Anterior cingulate cortex (tissue), 58 donors: ENCODE data around the gene EMC7.
A peak's percentile ranks its signal among the peaks of the same experiment; 100 is the strongest.
"Not testable (repeated sequence)": the region's sequence is repeated elsewhere in the genome, so short reads cannot be mapped to it uniquely, and the experiment has no call there.

Experiments used
- DNase-seq, 58 donors: peaks; one replicate each; lab custom pipeline; 2025; lab: John Stamatoyannopoulos, UW

Gene EMC7

DNA sequence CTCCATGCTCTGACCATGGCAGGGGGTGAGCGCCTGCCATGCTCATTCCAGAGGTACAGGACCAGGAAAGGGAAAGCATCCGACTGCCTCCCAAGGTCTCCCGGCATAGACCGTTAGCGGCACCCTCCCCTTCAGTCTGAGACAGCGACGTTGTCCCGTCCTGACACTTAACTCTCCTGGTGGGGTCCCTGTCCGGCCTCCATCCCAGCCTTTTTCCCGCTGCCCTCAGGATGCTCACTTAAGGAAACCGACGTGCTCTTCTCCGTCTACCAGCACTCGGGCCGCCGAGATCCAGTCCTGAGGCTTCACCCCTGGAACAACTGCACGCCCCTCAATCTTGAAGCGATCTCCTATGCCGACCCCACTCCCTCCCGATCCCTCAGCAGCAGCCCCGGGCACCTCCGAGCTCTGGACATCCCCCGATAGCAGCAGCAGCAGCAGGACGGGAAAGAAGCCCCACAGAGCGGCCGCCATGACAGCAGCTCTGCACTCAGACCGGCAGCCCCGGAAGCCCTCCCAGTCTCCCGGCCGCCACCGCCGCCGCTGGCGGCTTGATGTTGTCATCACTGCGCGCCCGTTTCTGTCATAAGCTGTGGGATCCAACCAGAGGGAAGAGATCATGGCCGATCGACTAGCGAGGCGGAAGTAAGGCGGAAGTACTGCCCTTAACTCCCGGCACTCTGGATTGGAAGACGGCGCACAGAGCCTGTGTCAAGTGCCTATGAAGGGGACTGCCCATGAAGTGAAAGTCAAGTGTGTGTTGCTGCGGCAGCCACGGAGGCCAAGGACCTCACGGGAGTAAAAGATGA, at the start of gene EMC7, which contains the start of gene PGBD4:
Gene EMC7 (minus strand): TSS at position 497 of the 809 bp plus-strand sequence. CDS start 23 bp downstream, at position 474.
Gene PGBD4 (plus strand): TSS at position 718 of the 809 bp plus-strand sequence. CDS start 449 bp downstream, outside the sequence.
- DNase-seq = peak; percentile 83 to 99 (median 97)

DNA sequence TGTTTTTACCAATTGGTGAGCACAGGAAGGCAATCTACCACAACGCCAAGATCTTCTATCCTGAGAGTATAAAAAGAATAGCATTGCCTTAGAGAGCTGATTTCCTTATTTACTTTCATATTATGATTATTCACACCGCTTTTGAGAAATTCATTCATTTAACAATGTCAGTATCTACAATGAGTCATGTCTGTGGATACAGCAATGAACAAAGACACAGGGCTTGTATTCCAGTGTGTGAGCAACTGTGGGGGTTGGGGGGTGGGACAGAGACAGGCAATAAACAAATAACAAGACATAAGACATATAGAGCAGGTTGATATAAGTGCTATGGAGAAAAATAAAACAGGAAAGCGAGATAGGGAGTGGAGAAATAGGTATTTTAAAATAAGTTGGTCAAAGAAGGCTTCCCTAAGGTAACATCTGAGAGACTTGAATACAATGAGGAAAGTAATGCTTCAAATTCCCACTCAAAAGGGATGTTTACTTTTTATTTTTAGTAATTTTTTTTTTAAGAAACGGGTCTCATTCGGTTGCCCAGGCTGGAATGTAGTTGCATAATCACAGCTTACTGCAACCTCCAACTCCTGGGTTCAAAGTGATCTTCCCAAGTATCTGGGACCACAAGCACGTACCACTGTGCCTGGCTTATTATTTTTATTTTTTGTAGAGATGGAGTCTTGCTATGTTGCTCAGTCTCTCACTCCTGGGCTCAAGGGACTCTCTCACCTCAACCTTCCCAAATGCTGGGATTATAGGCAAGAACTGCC, 45.9 kb upstream of the EMC7 start:
- no peak for DNase-seq

DNA sequence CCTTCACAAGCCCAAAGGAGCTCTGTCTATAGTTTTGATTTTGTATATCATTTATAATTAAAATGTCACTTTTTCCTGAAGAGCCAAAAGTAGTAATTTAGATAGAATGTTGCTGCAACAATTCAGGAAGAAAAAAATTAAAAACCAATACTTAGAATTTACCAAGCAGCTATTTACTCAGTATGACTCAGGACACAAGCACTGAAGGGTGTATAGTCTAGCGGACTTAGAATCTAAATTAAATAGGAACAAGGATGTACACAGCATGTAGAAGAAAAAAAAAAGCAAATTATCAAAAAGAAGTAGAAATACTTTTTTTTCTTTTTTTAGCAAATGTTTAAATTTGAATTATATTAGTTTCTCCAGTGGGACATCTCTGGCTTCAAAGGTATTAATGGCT, 31.8 kb upstream of the EMC7 start:
- no peak for DNase-seq

DNA sequence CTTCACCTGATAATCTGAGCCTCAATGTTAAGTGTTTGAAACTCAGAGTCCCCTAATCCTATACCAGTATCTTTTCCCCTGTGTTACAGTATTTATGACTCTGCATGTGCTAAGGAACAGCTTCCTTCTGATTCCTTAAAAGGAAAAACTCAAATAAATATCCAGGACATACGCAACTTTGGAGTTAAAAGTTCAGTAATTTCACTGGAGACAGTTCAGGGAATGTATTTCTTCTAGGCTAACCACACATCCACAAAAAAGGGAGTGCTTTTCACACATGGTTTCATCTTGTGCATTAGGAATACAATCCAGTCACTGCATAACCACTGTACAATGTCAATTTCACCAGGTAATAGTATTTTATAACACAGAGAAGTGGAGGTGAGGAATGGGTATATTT, 31.2 kb upstream of the EMC7 start:
- no peak for DNase-seq

DNA sequence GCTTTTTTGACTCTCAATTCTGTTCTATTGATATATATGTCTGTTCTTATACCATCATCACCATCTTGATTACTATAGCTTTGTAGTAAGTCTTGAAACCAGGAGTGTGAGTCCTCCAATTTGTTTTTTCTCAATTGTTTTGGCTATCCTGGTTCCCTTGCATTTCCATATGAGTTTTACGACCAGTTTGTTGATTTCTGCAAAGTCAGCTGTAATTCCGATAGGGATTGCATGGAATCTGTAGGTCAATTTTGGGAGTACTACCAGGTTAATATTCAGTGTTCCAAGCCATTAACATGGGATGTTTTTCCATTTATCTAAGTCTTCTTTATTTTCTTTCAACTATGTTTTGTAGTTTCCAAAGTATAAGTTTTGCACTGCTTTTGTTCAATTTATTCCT, 27.2 kb upstream of the EMC7 start:
- no peak for DNase-seq

DNA sequence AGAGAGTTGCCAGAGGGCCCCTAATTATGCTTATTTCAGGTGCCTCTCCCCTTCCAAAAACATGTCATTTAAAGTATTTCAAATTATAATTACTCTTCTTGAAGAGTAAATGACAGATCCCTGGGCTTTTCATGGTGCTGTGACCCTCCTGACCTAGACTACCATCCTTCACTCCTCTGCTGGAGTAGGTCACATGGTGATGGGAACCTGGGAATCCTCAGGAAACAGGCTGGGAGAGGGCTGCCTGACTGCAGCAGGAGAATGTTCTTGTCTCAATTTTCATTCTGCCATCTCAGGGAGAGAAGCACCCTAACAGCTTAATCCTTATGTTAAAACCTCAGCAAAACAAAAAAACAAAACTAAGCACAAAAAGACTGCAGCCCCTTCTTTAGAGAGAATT, 24.9 kb upstream of the EMC7 start:
- DNase-seq = no peak

DNA sequence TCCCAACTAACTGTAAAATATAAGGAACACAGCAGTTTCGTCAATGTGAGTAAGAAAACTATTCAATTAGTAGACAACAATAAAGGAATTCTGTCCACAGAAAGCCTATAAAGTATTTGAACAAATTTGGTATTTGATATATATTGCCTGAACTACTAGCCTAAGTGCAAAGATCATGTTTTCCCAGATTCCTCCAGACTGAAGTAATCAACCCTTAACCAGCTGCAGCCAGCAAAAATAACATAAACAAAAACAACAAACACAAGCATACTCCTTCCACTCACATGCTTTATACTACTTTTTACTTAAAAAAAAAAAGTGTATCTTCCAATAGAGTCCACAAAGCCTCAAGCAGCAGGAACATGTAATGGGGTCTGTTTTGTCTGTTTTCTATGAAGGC, 24.3 kb upstream of the EMC7 start:
- no peak for DNase-seq

DNA sequence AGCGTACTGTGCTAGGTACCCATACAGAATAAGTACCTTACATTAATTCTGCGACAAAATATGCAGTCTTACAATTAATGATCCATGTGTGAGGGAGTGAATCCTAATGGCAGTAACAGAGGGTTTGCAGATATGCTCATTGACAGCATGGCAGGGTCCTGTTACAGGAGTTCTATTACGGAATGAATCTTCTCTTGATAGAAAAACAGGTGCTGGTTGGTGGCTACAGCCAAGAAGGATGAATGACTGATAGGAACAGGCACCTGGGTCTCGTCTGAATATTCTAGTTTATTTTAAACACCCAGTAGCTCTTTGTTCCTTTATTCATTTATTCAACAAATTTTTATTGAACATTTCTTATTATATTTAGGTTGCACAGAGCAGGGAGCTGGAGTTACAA, 23.0 kb upstream of the EMC7 start:
- no peak for DNase-seq

DNA sequence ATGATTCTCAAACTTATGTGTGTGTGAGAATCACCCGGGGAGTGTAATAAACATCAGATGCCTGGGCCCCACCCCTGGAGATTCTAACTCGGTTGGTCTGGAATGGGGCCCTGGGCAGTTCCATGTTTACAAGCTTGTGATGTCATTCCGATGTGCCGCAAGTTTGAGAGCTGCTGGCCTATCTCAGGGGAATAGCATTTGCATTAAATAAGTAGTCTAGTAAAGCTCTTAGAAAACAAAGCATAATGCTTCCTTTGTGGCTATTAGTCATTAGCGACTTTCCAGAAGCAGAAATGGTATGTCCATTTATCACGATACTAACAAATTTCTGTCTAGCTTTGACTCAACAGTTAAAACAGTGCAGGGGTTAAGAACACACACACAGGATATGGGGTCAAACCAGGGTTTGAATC, 21.1 kb upstream of the EMC7 start:
- DNase-seq = no peak

GRCh38 chr15:34121786-34122185, 20.1 kb upstream of the EMC7 start:
- DNase-seq = not testable (repeated sequence)

DNA sequence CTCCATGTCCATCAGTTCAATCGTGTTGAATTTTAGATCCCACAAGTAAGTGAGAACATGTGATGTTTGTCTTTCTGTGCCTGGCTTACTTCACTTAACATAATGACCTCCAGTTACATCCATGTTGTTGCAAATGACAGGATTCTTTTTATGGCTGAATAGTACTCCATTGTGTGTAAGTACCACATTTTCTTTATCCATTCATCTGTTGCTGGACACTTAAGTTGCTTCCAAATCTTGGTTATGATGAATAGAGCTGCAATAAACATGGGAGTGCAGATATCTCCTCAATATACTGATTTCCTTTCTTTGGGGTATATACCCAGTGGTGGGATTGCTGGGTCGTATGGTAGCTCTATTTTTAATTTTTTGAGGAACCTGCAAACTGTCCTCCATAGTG, 18.8 kb upstream of the EMC7 start:
- not testable (repeated sequence) for DNase-seq

DNA sequence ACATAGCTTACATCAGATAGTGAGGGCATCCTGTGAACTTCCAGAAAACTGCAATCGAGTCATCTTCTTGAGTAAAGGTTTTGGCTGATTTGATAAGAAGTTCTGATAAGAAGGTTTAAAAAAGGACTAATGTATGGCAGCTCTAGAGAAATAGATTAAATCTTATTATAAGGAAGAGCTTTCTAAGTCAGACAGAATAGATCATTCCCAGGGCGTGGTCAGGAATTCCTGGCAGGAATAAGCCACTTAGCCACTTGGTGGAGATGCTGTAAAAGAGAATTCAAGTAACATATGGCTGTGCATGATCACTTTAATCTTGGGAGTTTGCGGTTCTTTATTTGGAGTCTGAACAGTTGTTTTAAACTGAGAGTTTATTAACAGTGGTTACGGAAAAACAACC, 17.6 kb upstream of the EMC7 start:
- DNase-seq = no peak

DNA sequence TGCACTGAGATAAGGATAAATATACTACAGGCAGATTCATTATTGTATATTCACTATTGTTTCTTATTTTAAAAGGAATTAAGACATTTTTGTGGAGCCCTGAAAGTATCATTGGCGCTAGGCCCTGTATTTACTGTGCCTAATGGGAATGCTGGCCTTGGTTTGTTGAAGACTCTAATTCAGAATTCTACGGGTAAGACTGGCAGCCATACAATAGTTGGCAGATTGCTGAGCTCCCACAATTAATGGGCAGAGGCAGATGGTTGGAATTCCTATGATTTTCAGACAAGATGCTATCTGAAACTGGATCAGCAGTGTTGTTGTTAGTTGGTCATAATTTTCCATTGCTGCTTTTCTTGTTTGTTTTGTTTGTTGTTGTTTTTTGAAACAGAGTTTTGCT, 15.0 kb upstream of the EMC7 start:
- peak in 1 of 58 donors; percentile 9 for DNase-seq

- DNase-seq = no peak
Measured at GRCh38 chr15:34114739-34115138, 13.1 kb upstream of the EMC7 start.

GRCh38 chr15:34114215-34114614, 12.6 kb upstream of the EMC7 start:
- DNase-seq = no peak

DNA sequence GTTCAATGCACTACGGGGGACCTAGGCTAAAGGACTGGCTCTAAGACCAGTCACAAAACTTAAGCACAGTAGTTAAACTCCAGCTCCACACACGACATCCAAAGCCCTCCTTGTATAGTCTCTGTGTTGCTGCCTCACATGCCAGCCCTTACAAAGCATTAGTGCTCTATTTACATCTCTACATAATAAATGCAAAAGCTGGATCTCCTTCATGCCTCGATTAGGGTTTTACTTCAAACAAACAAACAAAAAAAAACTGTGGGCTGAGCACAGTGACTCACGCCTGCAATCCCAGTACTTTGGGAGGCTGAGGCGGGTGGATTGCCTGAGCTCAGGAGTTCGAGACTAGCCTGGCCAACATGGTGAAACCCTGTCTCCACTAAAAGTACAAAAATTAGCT, 9.8 kb upstream of the EMC7 start:
- no peak for DNase-seq

GRCh38 chr15:34109797-34110663, 8.4 kb upstream of the EMC7 start:
- DNase-seq = peak in 1 of 58 donors; percentile 4

GRCh38 chr15:34107315-34107714, 5.7 kb upstream of the EMC7 start:
- DNase-seq = no peak

DNA sequence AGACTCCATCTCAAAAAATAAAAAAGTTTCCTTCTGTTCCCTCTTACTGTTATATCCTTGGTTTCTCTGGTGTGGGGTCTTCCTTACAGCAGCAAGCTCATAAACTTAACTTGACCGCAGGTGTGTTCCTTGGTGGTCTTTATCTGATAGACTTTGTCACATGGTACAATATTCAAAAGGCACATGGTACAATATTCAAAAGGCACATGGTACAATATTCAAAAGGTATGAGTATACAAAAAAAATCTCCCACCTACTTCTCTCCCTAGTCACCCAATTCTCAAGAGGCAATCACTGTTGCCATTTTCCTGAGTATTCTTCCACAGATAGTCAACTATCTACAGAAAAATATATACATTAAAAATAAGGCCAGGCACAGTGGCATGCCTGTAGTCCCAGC, 4.8 kb upstream of the EMC7 start:
- no peak for DNase-seq

- peak in 1 of 58 donors; percentile 50 for DNase-seq
Measured at GRCh38 chr15:34102175-34102925, 688 bp upstream of the EMC7 start.
